Spleen (tissue), 11 donors: ENCODE results near the gene SETBP1. TPM values are rescaled to one million over a fixed set of nuclear protein-coding genes. Genes with fewer than 3 reads are reported as not detected.

Source experiments
- DNase-seq: peaks from one replicate; pipeline ENCODE4 v3.0.0-alpha.2; 2020
- H3K27ac ChIP-seq, 8 donors: fragments of 200-600 bp; sonication (generic) in 7 of 8; 1 replicate in 4 of 8; 2 replicates in 4 of 8; pipeline versions ENCODE4 v1.5.0 to v1.8.0; 2016 to 2021; ENCODE audit warnings: inconsistent platforms in 4 of 8, mild to moderate bottlenecking in 4 of 8, moderate library complexity in 1 of 8
- H3K27me3 ChIP-seq, 7 donors: fragments of 200-600 bp; sonication (generic) in 6 of 7; replicated peaks in 1 of 7; 1 replicate in 4 of 7; 2 replicates in 3 of 7; pipeline versions ENCODE4 v1.5.0 to v1.8.0; 2016 to 2021; ENCODE audit warnings: inconsistent platforms in 3 of 7, mild to moderate bottlenecking in 1 of 7
- H3K36me3 ChIP-seq, 6 donors: fragments of 200-600 bp; sonication (generic) in 5 of 6; 1 replicate in 4 of 6; 2 replicates in 2 of 6; pipeline versions ENCODE4 v1.5.0 to v1.8.0; 2016 to 2021; ENCODE audit warnings: inconsistent platforms in 2 of 6
- H3K4me1 ChIP-seq, 6 donors: fragments of 200-600 bp; sonication (generic) in 5 of 6; 1 replicate in 3 of 6; 2 replicates in 3 of 6; pipeline versions ENCODE4 v1.5.0 to v1.8.0; 2016 to 2021; ENCODE audit warnings: inconsistent platforms in 3 of 6
- H3K4me3 ChIP-seq, 8 donors: fragments of 200-600 bp; sonication (generic) in 7 of 8; 1 replicate in 4 of 8; 2 replicates in 4 of 8; pipeline versions ENCODE4 v1.5.0 to v1.8.0; 2016 to 2021; ENCODE audit warnings: inconsistent platforms in 4 of 8, mild to moderate bottlenecking in 4 of 8, moderate library complexity in 2 of 8
- H3K9me3 ChIP-seq, 8 donors: fragments of 200-600 bp; sonication (generic) in 7 of 8; 1 replicate in 4 of 8; 2 replicates in 4 of 8; pipeline versions ENCODE4 v1.5.0 to v1.8.0; 2016 to 2021; ENCODE audit warnings: inconsistent platforms in 4 of 8
- CTCF ChIP-seq, 11 experiments: fragments of 200-600 bp in 7 of 11; fragments of 450-650 bp in 4 of 11; sonication (generic) in 4 of 11; IDR thresholded peaks in 8 of 11; conservative IDR thresholded peaks in 3 of 11; 1 replicate in 7 of 11; 2 replicates in 4 of 11; pipeline versions ENCODE4 v1.4.0 to v1.8.0; 2016 to 2021; ENCODE audit warnings: antibody characterized with exemption in 11 of 11, inconsistent platforms in 4 of 11, mild to moderate bottlenecking in 1 of 11
- POLR2A ChIP-seq, 3 donors: fragments of 450-650 bp; IDR thresholded peaks; one replicate each; pipeline ENCODE4 v1.5.1; 2017; ENCODE audit warnings: antibody characterized with exemption in 3 of 3, mild to moderate bottlenecking in 1 of 3
- POLR2AphosphoS5 ChIP-seq, 3 donors: sonication (generic); formaldehyde crosslinking; IDR thresholded peaks; one replicate each; pipeline ENCODE4 v1.5.1; 2017; ENCODE audit warnings: antibody characterized with exemption in 3 of 3
- WGBS, 5 donors: extraction: QIAGEN DNeasy Blood & Tissue Kit in 3 of 5; methylation state at CpG; one replicate each; pipeline versions ENCODE4 v1.1.5 to v1.1.7; 2013 to 2018; 5-methylcytosine and 5-hydroxymethylcytosine counted together
- intact Hi-C: fragments of 100-400 bp; cut with DNase I; formaldehyde crosslinking; loops from one replicate; pipeline ENCODE4 v1.15.0; 2023; ENCODE audit warnings: low total_unique reads
- polyA plus RNA-seq, 3 donors: library from polyadenylated mRNA; stranded (reverse); fragments of 200-250 nt; gene quantifications; one replicate each; pipeline ENCODE4 v1.2.1, GENCODE V29; 2013
- total RNA-seq, 7 donors: library from RNA; depleted of rRNA in 3 of 7; stranded (reverse); fragments of >200 nt in 3 of 7; fragmentation: NEBNext Ultra II Directional in 4 of 7; extraction: Animal tissue kit (Norgen Biotek cat#: 25700) in 4 of 7; gene quantifications; one replicate each; pipeline versions ENCODE4 v1.1.0 to v1.2.1, GENCODE V29; 2016 to 2021
- donor health status: healthy with polysubstance abuse.
- donor health status: DM: no; HTN: no; CAD: no; lungs with moderate emphysema.
- donor health status: DM: no; HTN: no; CAD: no.
- donor health status: Bipolar disorder and iron deficiency.
- donor health status: healthy.
- donor health status: DM: no; HTN: no; CAD: no.
- donor health status: DM: yes; HTN: yes; CAD: no.

Gene SETBP1
- total and polyA plus RNA-seq, 10 donors: 2.0 to 50.7 (median 33.1) TPM

DNA sequence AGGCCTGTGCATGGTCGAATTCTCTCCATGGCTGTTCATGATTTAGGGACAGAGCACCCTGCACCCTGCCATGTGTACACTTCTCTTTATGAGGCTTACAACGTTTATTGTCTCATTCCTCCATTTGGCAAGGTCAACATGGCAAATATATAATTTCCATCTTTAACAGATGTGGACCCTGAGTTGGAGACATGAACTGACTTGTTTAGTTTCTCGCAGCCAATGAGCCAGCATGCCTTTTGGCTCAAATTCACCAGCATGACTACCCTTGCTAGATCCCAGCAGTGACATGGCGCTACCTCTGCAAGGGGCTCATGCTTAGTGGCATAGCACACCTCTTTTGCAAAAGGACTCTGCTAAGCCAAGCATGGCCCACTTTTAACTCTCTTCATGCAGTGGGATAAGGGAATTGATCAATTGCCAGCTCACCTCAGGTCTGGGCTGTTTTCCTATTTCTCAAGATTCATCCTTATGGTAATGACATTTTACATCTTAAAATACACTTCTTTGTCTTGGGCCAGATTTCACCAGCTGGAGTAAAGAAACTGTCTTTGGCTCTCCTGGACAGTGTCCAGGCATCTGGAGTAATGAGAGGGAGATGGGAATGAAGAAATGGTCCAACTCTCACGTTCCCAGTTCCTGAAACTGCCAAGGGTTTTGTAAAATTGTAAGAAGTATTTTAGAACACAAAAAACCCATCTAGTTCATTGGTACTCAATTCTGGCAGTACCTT, 159.5 kb downstream of the SETBP1 start:
- 79 to 89% (median 80%) methylated on average over 5 of the region's 5 CpGs for WGBS, 5 donors
- Histone ChIP-seq H3K4me3 (no peak overlapping the region), H3K27ac (peak overlapping the region in 2 of 8 donors; percentile 80 to 84), H3K4me1 (peaks cover 15 to 61% (median 34%) of the 10 kb centered on the region in 6 donors), H3K27me3 (no peaks in the 10 kb centered on the region), H3K9me3 (peaks cover 0 to 3% (median 0%) of the 10 kb centered on the region in 8 donors), H3K36me3 (no peaks in the 10 kb centered on the region)
- TF ChIP-seq CTCF (IDR thresholded peaks at IDR 0.05 in 8 of 11, conservative IDR thresholded peaks at IDR 0.05 in 3 of 11) (no peak), POLR2AphosphoS5 (IDR thresholded peaks at IDR 0.05) (no peak), POLR2A (IDR thresholded peaks at IDR 0.05) (no peak)
- intact Hi-C loops: no loop called here
- no peak for DNase-seq

- H3K4me1 ChIP-seq: peaks cover 15 to 60% (median 34%) of the 10 kb centered on the region in 6 donors
- no peak for TF ChIP-seq POLR2A (IDR thresholded peaks at IDR 0.05)
- no peak for TF ChIP-seq CTCF (IDR thresholded peaks at IDR 0.05 in 8 of 11, conservative IDR thresholded peaks at IDR 0.05 in 3 of 11)
- no peak for TF ChIP-seq POLR2AphosphoS5 (IDR thresholded peaks at IDR 0.05)
Measured at GRCh38 chr18:44841221-44841620, 160.5 kb downstream of the SETBP1 start.

DNA sequence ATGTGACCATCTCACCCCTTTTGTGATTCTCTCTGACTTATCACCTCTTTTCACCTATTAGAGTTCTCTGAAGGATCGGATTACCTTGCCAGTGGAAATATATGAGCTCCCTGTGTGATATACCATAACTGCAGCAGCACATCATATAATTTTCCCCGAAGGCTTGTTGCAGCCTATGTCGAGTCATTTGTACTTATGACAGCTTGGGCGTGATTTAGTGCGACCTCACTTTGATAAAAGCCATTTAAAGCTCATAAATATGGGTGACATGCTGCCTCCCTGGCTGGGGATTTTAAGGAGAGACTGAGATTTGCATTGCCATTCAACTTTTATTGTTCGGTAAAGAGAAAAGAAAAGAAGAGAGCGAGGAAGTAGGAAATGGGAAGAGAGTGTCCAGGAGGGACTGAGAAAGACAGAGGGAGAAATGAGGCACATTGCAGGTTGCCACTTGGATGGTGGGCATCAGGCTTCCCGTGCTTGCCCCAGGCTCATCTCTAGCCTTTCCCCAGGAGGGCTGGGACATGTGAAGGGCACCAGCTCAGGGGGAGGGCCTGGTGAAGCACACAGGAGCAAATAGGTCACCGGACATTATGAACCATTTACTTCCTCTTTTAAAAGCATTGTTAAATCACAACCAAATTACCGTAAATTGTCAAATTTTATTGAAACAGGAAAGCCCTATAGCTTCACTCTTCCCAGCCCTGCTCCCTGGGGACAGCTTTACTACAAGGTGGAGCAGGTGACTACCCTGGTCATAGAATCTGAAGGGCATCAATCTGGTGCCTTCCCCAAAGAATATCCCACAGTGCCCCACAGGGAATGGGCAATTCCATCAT, 161.3 kb downstream of the SETBP1 start:
- DNase-seq: no peak
- Histone ChIP-seq H3K4me1 (peaks cover 15 to 52% (median 34%) of the 10 kb centered on the region in 6 donors), H3K9me3 (peaks cover 0 to 3% (median 0%) of the 10 kb centered on the region in 8 donors), H3K36me3 (no peaks in the 10 kb centered on the region), H3K4me3 (no peak overlapping the region), H3K27me3 (no peaks in the 10 kb centered on the region), H3K27ac (peak overlapping the region in 3 of 8 donors; percentile 6 to 27 (median 23))
- TF ChIP-seq POLR2A (IDR thresholded peaks at IDR 0.05) (no peak), CTCF (IDR thresholded peaks at IDR 0.05 in 8 of 11, conservative IDR thresholded peaks at IDR 0.05 in 3 of 11) (no peak), POLR2AphosphoS5 (IDR thresholded peaks at IDR 0.05) (no peak)
- WGBS, 5 donors: 76 to 85% (median 82%) methylated on average over 10 of the region's 10 CpGs
- intact Hi-C loops: no loop called here

More at GRCh38 chr18:44841221-44841620, 160.5 kb downstream of the SETBP1 start:
- WGBS, 5 donors: 87 to 98% (median 96%) methylated on average over 4 of the region's 4 CpGs
- no peaks in the 10 kb centered on the region for H3K27me3 ChIP-seq
- H3K4me3 ChIP-seq: no peak overlapping the region
- H3K9me3 ChIP-seq: peaks cover 0 to 3% (median 0%) of the 10 kb centered on the region in 8 donors
- H3K36me3 ChIP-seq: no peaks in the 10 kb centered on the region
- no peak overlapping the region for H3K27ac ChIP-seq
- intact Hi-C loops: no loop called here
- DNase-seq: no peak
